PC-3 (cell line): ENCODE measurements around the gene ATM. TPM values are rescaled to one million over a fixed set of nuclear protein-coding genes. Genes with fewer than 3 reads are reported as not detected.

ENCODE experiments used
- ATAC-seq: fragments of 200-7000 bp; cut with Tn5 transposase; 2 replicates; pipeline ENCODE4 v1.9.1; 2020; ENCODE audit warnings: mild to moderate bottlenecking, moderate library complexity
- BruUV-seq: library from RNA; stranded (reverse); fragments of 400-500 nt; replicated peaks from 2 replicates; lab custom pipeline; 2021; lab: Mats Ljungman, UMichigan
- CTCF ChIA-PET: fragments of 300-600 bp; sonication (Branson Sonifier 250); formaldehyde crosslinking; loops from one replicate; lab custom pipeline; 2022; ENCODE audit warnings: antibody characterized with exemption; lab: Charles Lee
- POLR2A ChIA-PET: fragments of 300-600 bp; sonication (Branson Sonifier 250); formaldehyde crosslinking; loops from one replicate; lab custom pipeline; 2022; ENCODE audit warnings: antibody characterized with exemption; ENCODE audit not compliant: unreplicated experiment; lab: Charles Lee
- DNase-seq: peaks from one replicate; pipeline ENCODE4 v3.0.0-alpha.2; 2015
- H2AFZ ChIP-seq: fragments of 300-600 bp; sonication (generic); 2 replicates; pipeline ENCODE4 v1.6.0; 2016; ENCODE audit warnings: antibody characterized with exemption, low read length
- H3F3A ChIP-seq: fragments of 300-600 bp; sonication (generic); one replicate; pipeline ENCODE4 v1.6.0; 2017; ENCODE audit warnings: antibody characterized with exemption, low read length, control low read depth, mild to moderate bottlenecking; ENCODE audit not compliant: unreplicated experiment
- H3K27ac ChIP-seq: fragments of 300-600 bp; sonication (generic); 2 replicates; pipeline ENCODE4 v1.5.1; 2016; ENCODE audit warnings: mild to moderate bottlenecking, low read length
- H3K27me3 ChIP-seq: fragments of 300-600 bp; sonication (generic); 2 replicates; pipeline ENCODE4 v1.6.1; 2016; ENCODE audit warnings: low read length, mixed read lengths
- H3K36me3 ChIP-seq: fragments of 300-600 bp; sonication (generic); 2 replicates; pipeline ENCODE4 v1.6.1; 2016; ENCODE audit warnings: low read depth, mixed run types, low read length, mixed read lengths
- H3K4me1 ChIP-seq: fragments of 300-600 bp; sonication (generic); 2 replicates; pipeline ENCODE4 v1.5.1; 2016; ENCODE audit warnings: low read length; ENCODE audit not compliant: insufficient read depth
- H3K4me2 ChIP-seq: fragments of 300-600 bp; sonication (generic); 2 replicates; pipeline ENCODE4 v1.6.0; 2016; ENCODE audit warnings: low read length
- H3K4me3 ChIP-seq: fragments of 300-600 bp; sonication (generic); 2 replicates; pipeline ENCODE4 v1.5.1; 2016; ENCODE audit warnings: mild to moderate bottlenecking, low read length, mixed read lengths
- H3K79me2 ChIP-seq: fragments of 300-600 bp; sonication (generic); 2 replicates; pipeline ENCODE4 v1.6.1; 2017; ENCODE audit warnings: low read length, mixed read lengths
- H3K9ac ChIP-seq: fragments of 300-600 bp; sonication (generic); 2 replicates; pipeline ENCODE4 v1.6.0; 2016; ENCODE audit warnings: mild to moderate bottlenecking, low read length
- H3K9me2 ChIP-seq: fragments of 300-600 bp; sonication (generic); replicated peaks from 2 replicates; pipeline ENCODE4 v1.6.1; 2016; ENCODE audit warnings: mixed run types, low read length, mixed read lengths
- H3K9me3 ChIP-seq: fragments of 300-600 bp; sonication (generic); 2 replicates; pipeline ENCODE4 v1.6.1; 2016; ENCODE audit warnings: low read length, mixed read lengths
- H4K20me1 ChIP-seq: fragments of 300-600 bp; sonication (generic); 2 replicates; pipeline ENCODE4 v1.6.1; 2016; ENCODE audit warnings: low read length, mixed read lengths
- CTCF ChIP-seq: fragments of 300-600 bp; sonication (generic); conservative IDR thresholded peaks from 2 replicates; pipeline ENCODE4 v1.5.1; 2017; ENCODE audit warnings: antibody characterized with exemption, low read depth, mild to moderate bottlenecking, low read length
- EZH2 ChIP-seq: fragments of 300-600 bp; sonication (generic); IDR thresholded peaks from one replicate; pipeline ENCODE4 v1.6.1; 2017; ENCODE audit warnings: antibody characterized with exemption, mild to moderate bottlenecking, low read length; ENCODE audit not compliant: unreplicated experiment
- EZH2phosphoT487 ChIP-seq: fragments of 300-600 bp; sonication (generic); IDR thresholded peaks from 2 replicates; pipeline ENCODE4 v1.6.1; 2018; ENCODE audit warnings: mild to moderate bottlenecking, antibody characterized with exemption, low read length, borderline replicate concordance
- intact Hi-C: fragments of 100-400 bp; cut with micrococcal nuclease; formaldehyde crosslinking; loops from 2 replicates; pipeline ENCODE4 v1.9.0; 2023
- total RNA-seq: library from RNA; depleted of rRNA; stranded (reverse); fragments of >200 nt; gene quantifications from 2 replicates; pipeline ENCODE4 v1.2.3, GENCODE V29; 2014

ATM gene
- total RNA-seq, 1 experiment from 2014 or later: 55.3 TPM

- no peaks in the 10 kb centered on the region for H3K27me3 ChIP-seq
- H3K27ac ChIP-seq: peak overlapping the region; percentile 34; the same call in 1 of the 2 replicates
- ChIA-PET POLR2A (no interaction called here), CTCF (no interaction called here)
- H4K20me1 ChIP-seq: no peaks in the 10 kb centered on the region
- H3F3A ChIP-seq: no peaks in the 10 kb centered on the region
- no peak overlapping the region for H2AFZ ChIP-seq
- DNase-seq (no peak), ATAC-seq (no peak)
- peaks cover 39% of the 10 kb centered on the region for H3K4me1 ChIP-seq
- no peak overlapping the region for H3K4me3 ChIP-seq
- H3K36me3 ChIP-seq: no peaks in the 10 kb centered on the region; the same call in none of the 2 replicates
- no peaks in the 10 kb centered on the region for H3K9me2 ChIP-seq
- intact Hi-C loops: loop anchor here (2.0 to 10.0 kb wide), 2 partner anchors 123 to 313 kb away; partner anchors contain the start of gene C11orf65
- H3K4me2 ChIP-seq: 0 out of 2 replicates have a peak overlapping the region, but pooled peaks have one; percentile 16
- no peak for TF ChIP-seq CTCF
- no peak for TF ChIP-seq EZH2phosphoT487
- TF ChIP-seq EZH2: no peak
- no peaks in the 10 kb centered on the region for H3K9me3 ChIP-seq
- no peak overlapping the region for H3K9ac ChIP-seq
- no TSS peak for BruUV-seq
- no peaks in the 10 kb centered on the region for H3K79me2 ChIP-seq
Measured at GRCh38 chr11:108341654-108342053, 118.8 kb downstream of the ATM start.

GRCh38 chr11:108343714-108344113 is 120.8 kb downstream of the ATM start:
- Histone ChIP-seq H3F3A (no peaks in the 10 kb centered on the region), H3K9me3 (no peaks in the 10 kb centered on the region), H3K4me3 (no peak overlapping the region), H2AFZ (no peak overlapping the region), H3K9me2 (no peaks in the 10 kb centered on the region), H4K20me1 (no peaks in the 10 kb centered on the region), H3K27me3 (no peaks in the 10 kb centered on the region), H3K27ac (no peak overlapping the region), H3K4me1 (peaks cover 33% of the 10 kb centered on the region), H3K36me3 (peaks cover under 1% of the 10 kb centered on the region; the same call in 1 of the 2 replicates), H3K79me2 (no peaks in the 10 kb centered on the region), H3K9ac (no peak overlapping the region), H3K4me2 (no peak overlapping the region)
- intact Hi-C loops: loop anchor here (10.0 kb wide), 1 partner anchor 121 kb away; the partner anchor contains the start of gene C11orf65
- CTCF ChIA-PET: no interaction called here
- no TSS peak for BruUV-seq
- ATAC-seq: no peak
- no peak for DNase-seq
- POLR2A ChIA-PET: no interaction called here
- TF ChIP-seq EZH2 (no peak), EZH2phosphoT487 (no peak), CTCF (no peak)

GRCh38 chr11:108345767-108346166 is 122.9 kb downstream of the ATM start:
- Histone ChIP-seq H4K20me1 (no peaks in the 10 kb centered on the region), H3K4me3 (no peak overlapping the region), H3K27me3 (no peaks in the 10 kb centered on the region), H3K9me3 (no peaks in the 10 kb centered on the region), H3K9ac (no peak overlapping the region), H3K79me2 (no peaks in the 10 kb centered on the region), H3K36me3 (peaks cover 5% of the 10 kb centered on the region; the same call in 1 of the 2 replicates), H3K4me2 (no peak overlapping the region), H3K4me1 (peaks cover 13% of the 10 kb centered on the region), H2AFZ (no peak overlapping the region), H3K9me2 (no peaks in the 10 kb centered on the region), H3K27ac (no peak overlapping the region), H3F3A (no peaks in the 10 kb centered on the region)
- no peak for DNase-seq
- no TSS peak for BruUV-seq
- TF ChIP-seq CTCF (no peak), EZH2phosphoT487 (no peak), EZH2 (no peak)
- CTCF ChIA-PET: no interaction called here
- POLR2A ChIA-PET: interaction anchor here (0.6 kb wide), 1 partner anchor 389 kb away, joined by 3 read pairs; no protein-coding TSS in a partner anchor
- no peak for ATAC-seq
- intact Hi-C loops: loop anchor here (10.0 kb wide), 1 partner anchor 119 kb away; the partner anchor contains the start of gene C11orf65
